CD14-positive monocyte (primary cell): ENCODE data around the gene USP15. TPM values are rescaled to one million over a fixed set of nuclear protein-coding genes. Genes with fewer than 3 reads are reported as not detected.
"Not testable (repeated sequence)": the region's sequence is repeated elsewhere in the genome, so short reads cannot be mapped to it uniquely, and the experiment has no call there.

ENCODE experiments used
- DNase-seq, 3 donors: peaks; one replicate each; pipeline ENCODE4 v3.0.0-alpha.2; 2011 to 2022
- H2AFZ ChIP-seq: 2 replicates; pipeline ENCODE4 v1.6.0; 2012; ENCODE audit warnings: mild to moderate bottlenecking, low read depth, low read length, inconsistent platforms; ENCODE audit not compliant: insufficient read depth, poor library complexity, severe bottlenecking
- H3K27ac ChIP-seq, 2 donors: 1 replicate in 1 of 2; 2 replicates in 1 of 2; pipeline ENCODE4 v1.5.1; 2012 to 2013; ENCODE audit warnings: low read length in 2 of 2, control low read depth in 1 of 2, inconsistent platforms in 1 of 2, low read depth in 1 of 2, mild to moderate bottlenecking in 1 of 2
- H3K27me3 ChIP-seq, 2 donors: one replicate each; pipeline versions ENCODE4 v1.6.0 to v1.6.1; 2011 to 2013; ENCODE audit warnings: low read length in 2 of 2; ENCODE audit not compliant: control insufficient read depth in 2 of 2, insufficient read depth in 2 of 2
- H3K36me3 ChIP-seq, 2 donors: replicated peaks in 1 of 2; 1 replicate in 1 of 2; 2 replicates in 1 of 2; pipeline versions ENCODE4 v1.5.1 to v1.6.1; 2012 to 2013; ENCODE audit warnings: low read length in 2 of 2, control low read depth in 1 of 2, inconsistent platforms in 1 of 2, mild to moderate bottlenecking in 1 of 2; ENCODE audit not compliant: insufficient read depth in 2 of 2, control insufficient read depth in 1 of 2
- H3K4me1 ChIP-seq, 2 donors: 1 replicate in 1 of 2; 2 replicates in 1 of 2; pipeline versions ENCODE4 v1.5.1 to v1.6.1; 2012 to 2013; ENCODE audit warnings: low read length in 2 of 2, control low read depth in 1 of 2, inconsistent platforms in 1 of 2, mild to moderate bottlenecking in 1 of 2, moderate library complexity in 1 of 2; ENCODE audit not compliant: insufficient read depth in 2 of 2, control insufficient read depth in 1 of 2
- H3K4me2 ChIP-seq: replicated peaks from 2 replicates; pipeline ENCODE3; 2012; ENCODE audit warnings: low read length, moderate library complexity, mild to moderate bottlenecking; ENCODE audit not compliant: poor library complexity, severe bottlenecking; ENCODE audit errors: extremely low read depth
- H3K4me3 ChIP-seq, 3 experiments: fragments of 200-600 bp in 1 of 3; sonication (generic) in 1 of 3; replicated peaks in 1 of 3; 1 replicate in 2 of 3; 2 replicates in 1 of 3; pipeline ENCODE4 v1.5.1; 2011 to 2013; ENCODE audit warnings: low read length in 3 of 3, mild to moderate bottlenecking in 3 of 3, control low read depth in 2 of 3, low read depth in 2 of 3, inconsistent platforms in 1 of 3, moderate library complexity in 1 of 3
- H3K79me2 ChIP-seq: 2 replicates; pipeline ENCODE4 v1.6.0; 2012; ENCODE audit warnings: mild to moderate bottlenecking, control low read depth, inconsistent platforms, low read length, moderate library complexity; ENCODE audit not compliant: insufficient read depth
- H3K9ac ChIP-seq: 2 replicates; pipeline ENCODE4 v1.6.0; 2017; ENCODE audit warnings: low read length, mild to moderate bottlenecking; ENCODE audit not compliant: insufficient read depth, poor library complexity, severe bottlenecking
- H3K9me3 ChIP-seq, 2 donors: replicated peaks in 1 of 2; 1 replicate in 1 of 2; 2 replicates in 1 of 2; pipeline versions ENCODE4 v1.5.1 to v1.6.1; 2012 to 2013; ENCODE audit warnings: low read length in 2 of 2, control low read depth in 1 of 2; ENCODE audit not compliant: control insufficient read depth in 1 of 2, insufficient read depth in 1 of 2
- H4K20me1 ChIP-seq: 2 replicates; pipeline ENCODE4 v1.6.0; 2012; ENCODE audit warnings: mild to moderate bottlenecking, low read length, control low read depth, moderate library complexity; ENCODE audit not compliant: insufficient read depth
- H3K27ac Mint-ChIP-seq, 7 donors: one replicate each; pipeline ENCODE4 v1.8.0; 2020; ENCODE audit warnings: mild to moderate bottlenecking in 7 of 7, mixed read lengths in 7 of 7, moderate library complexity in 6 of 7, inconsistent platforms in 2 of 7
- H3K27me3 Mint-ChIP-seq, 3 donors: one replicate each; pipeline ENCODE4 v1.8.0; 2021 to 2022; ENCODE audit warnings: low read depth in 3 of 3, mild to moderate bottlenecking in 3 of 3, mixed read lengths in 3 of 3, moderate library complexity in 3 of 3, inconsistent platforms in 1 of 3
- H3K36me3 Mint-ChIP-seq, 2 donors: one replicate each; pipeline ENCODE4 v1.8.0; 2020; ENCODE audit warnings: mixed read lengths in 2 of 2, inconsistent platforms in 1 of 2, mild to moderate bottlenecking in 1 of 2
- H3K4me1 Mint-ChIP-seq: one replicate; pipeline ENCODE4 v1.8.0; 2020; ENCODE audit warnings: mild to moderate bottlenecking, mixed read lengths
- H3K4me3 Mint-ChIP-seq, 2 donors: one replicate each; pipeline ENCODE4 v1.8.0; 2020; ENCODE audit warnings: mild to moderate bottlenecking in 2 of 2, mixed read lengths in 2 of 2, moderate library complexity in 1 of 2
- H3K9me3 Mint-ChIP-seq, 7 donors: one replicate each; pipeline ENCODE4 v1.8.0; 2020 to 2022; ENCODE audit warnings: mixed read lengths in 7 of 7, mild to moderate bottlenecking in 6 of 7, moderate library complexity in 6 of 7, inconsistent platforms in 2 of 7
- WGBS: methylation state at CpG from one replicate; pipeline ENCODE4 v1.1.5; 2013; ENCODE audit warnings: missing lambda C conversion rate; ENCODE audit not compliant: insufficient coverage; 5-methylcytosine and 5-hydroxymethylcytosine counted together
- intact Hi-C, 2 donors: fragments of 100-400 bp; cut with micrococcal nuclease; formaldehyde crosslinking; loops; one replicate each; pipeline versions ENCODE4 v1.15.0 to v1.15.1; 2023
- polyA plus RNA-seq, 3 donors: library from polyadenylated mRNA; depleted of rRNA in 1 of 3; unstranded in 2 of 3; stranded (reverse) in 1 of 3; fragments of 300-500 nt in 2 of 3; fragments of >200 nt in 1 of 3; fragmentation: Illumina TruSeq in 2 of 3; gene quantifications; 1 replicate in 2 of 3; 2 replicates in 1 of 3; pipeline ENCODE4 v1.2.3, GENCODE V29; 2012 to 2021
- TF ChIP-seq, protein P1 (sequence below): fragments of 200-600 bp; IDR thresholded peaks from one replicate; pipeline ENCODE4 v1.8.0; 2022; ENCODE audit warnings: antibody characterized with exemption, mild to moderate bottlenecking

The USP15 gene
- polyA plus RNA-seq, 3 donors: 146 to 449 (median 180) TPM

DNA sequence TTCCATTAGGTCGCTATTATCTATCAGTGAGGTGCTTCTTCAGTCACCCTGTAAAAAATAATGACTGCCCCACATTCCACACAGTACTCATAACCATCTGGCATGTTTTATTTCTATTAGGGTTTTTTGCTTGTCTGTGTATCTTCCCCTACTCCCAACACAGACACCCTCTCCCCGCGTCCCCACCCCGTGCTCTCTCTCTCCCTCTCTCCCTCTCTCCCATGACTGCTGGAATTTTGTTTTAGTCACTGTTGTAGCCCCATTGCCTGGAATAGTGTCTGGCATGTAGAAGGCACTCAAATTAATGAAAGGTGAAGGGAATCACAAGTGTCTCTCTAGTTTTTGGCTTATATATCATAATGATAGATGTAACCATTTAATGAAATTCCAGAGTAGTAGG lies 103.3 kb downstream of the USP15 start:
- Histone ChIP-seq H3K4me1 (no peaks in the 10 kb centered on the region), H3K4me2 (no peak overlapping the region), H3K36me3 (peaks cover 40 to 69% of the 10 kb centered on the region in 2 donors), H3K79me2 (peaks cover 95% of the 10 kb centered on the region), H3K4me3 (no peak overlapping the region), H4K20me1 (peaks cover 96% of the 10 kb centered on the region), H2AFZ (no peak overlapping the region), H3K27me3 (no peaks in the 10 kb centered on the region), H3K27ac (no peak overlapping the region), H3K9ac (no peak overlapping the region), H3K9me3 (no peaks in the 10 kb centered on the region)
- H3K4me3 Mint-ChIP-seq: no peak overlapping the region
- TF ChIP-seq, protein P1, sequence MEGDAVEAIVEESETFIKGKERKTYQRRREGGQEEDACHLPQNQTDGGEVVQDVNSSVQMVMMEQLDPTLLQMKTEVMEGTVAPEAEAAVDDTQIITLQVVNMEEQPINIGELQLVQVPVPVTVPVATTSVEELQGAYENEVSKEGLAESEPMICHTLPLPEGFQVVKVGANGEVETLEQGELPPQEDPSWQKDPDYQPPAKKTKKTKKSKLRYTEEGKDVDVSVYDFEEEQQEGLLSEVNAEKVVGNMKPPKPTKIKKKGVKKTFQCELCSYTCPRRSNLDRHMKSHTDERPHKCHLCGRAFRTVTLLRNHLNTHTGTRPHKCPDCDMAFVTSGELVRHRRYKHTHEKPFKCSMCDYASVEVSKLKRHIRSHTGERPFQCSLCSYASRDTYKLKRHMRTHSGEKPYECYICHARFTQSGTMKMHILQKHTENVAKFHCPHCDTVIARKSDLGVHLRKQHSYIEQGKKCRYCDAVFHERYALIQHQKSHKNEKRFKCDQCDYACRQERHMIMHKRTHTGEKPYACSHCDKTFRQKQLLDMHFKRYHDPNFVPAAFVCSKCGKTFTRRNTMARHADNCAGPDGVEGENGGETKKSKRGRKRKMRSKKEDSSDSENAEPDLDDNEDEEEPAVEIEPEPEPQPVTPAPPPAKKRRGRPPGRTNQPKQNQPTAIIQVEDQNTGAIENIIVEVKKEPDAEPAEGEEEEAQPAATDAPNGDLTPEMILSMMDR: no peak
- peaks cover 0 to 4% (median 0%) of the 10 kb centered on the region in 7 donors for H3K9me3 Mint-ChIP-seq
- H3K27ac Mint-ChIP-seq: peak overlapping the region in 2 of 7 donors; percentile 16 to 27
- WGBS: no CpG with 5 or more reads among the region's 4 CpGs
- no peak for DNase-seq
- peaks cover 24% of the 10 kb centered on the region for H3K4me1 Mint-ChIP-seq
- no peaks in the 10 kb centered on the region for H3K27me3 Mint-ChIP-seq
- H3K36me3 Mint-ChIP-seq: peaks cover 60 to 62% of the 10 kb centered on the region in 2 donors
- intact Hi-C loops: no loop called here

DNA sequence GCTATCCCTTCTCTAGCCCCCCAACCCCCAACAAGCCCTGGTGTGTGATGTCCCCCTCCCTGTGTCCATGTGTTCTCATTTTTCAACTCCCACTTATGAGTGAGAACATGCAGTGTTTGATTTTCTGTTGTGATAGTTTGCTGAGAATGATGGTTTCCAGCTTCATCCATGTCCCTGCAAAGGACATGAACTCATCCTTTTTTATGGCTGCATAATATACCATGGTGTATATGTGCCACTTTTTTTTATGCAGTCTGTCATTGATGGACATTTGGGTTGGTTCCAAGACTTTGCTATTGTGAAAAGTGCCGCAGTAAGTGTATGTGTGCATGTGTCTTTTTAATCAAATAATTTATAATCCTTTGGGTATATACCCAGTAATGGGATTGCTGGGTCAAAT lies 104.5 kb downstream of the USP15 start:
- H3K4me3 Mint-ChIP-seq, H2AFZ ChIP-seq, intact Hi-C loops, H3K9me3 Mint-ChIP-seq, DNase-seq, H3K27me3 Mint-ChIP-seq, H3K9ac ChIP-seq, H3K9me3 ChIP-seq, H3K4me1 ChIP-seq, H3K27ac ChIP-seq, H3K4me2 ChIP-seq, H3K27me3 ChIP-seq, H3K4me3 ChIP-seq: not testable (repeated sequence)
- Histone ChIP-seq H4K20me1 (peaks cover 96% of the 10 kb centered on the region), H3K36me3 (peaks cover 38 to 65% of the 10 kb centered on the region in 2 donors), H3K79me2 (peaks cover 95% of the 10 kb centered on the region)
- peaks cover 60 to 61% of the 10 kb centered on the region in 2 donors for H3K36me3 Mint-ChIP-seq
- peak overlapping the region in 1 of 7 donors; percentile 57 for H3K27ac Mint-ChIP-seq
- peaks cover 24% of the 10 kb centered on the region for H3K4me1 Mint-ChIP-seq
- no CpG with 5 or more reads among the region's 1 CpG for WGBS

DNA sequence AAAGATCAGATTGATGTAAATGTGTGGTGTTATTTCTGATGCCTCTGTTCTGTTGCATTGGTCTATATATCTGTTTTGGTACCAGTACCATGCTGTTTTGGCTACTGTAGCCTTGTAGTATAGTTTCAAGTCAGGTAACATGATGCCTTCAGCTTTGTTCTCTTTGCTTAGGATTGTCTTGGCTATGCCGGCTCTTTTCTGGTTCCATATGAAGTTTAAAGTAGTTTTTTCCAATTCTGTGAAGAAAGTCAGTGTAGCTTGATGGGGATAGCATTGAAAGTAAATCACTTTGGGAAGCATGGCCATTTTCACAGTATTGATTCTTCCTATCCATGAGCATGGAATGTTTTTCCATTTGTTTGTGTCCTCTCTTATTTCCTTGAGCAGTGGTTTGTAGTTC lies 105.6 kb downstream of the USP15 start:
- intact Hi-C loops, H2AFZ ChIP-seq, H3K9me3 ChIP-seq, H3K4me2 ChIP-seq, H3K4me3 Mint-ChIP-seq, H3K27me3 Mint-ChIP-seq, H3K27ac ChIP-seq, H3K9me3 Mint-ChIP-seq, H3K4me3 ChIP-seq, H3K27me3 ChIP-seq, DNase-seq, H3K4me1 ChIP-seq, H3K9ac ChIP-seq: not testable (repeated sequence)
- peaks cover 25% of the 10 kb centered on the region for H3K4me1 Mint-ChIP-seq
- peak overlapping the region in 2 of 7 donors; percentile 38 to 69 for H3K27ac Mint-ChIP-seq
- peaks cover 97% of the 10 kb centered on the region for H4K20me1 ChIP-seq
- H3K79me2 ChIP-seq: peaks cover 98% of the 10 kb centered on the region
- peaks cover 69 to 71% of the 10 kb centered on the region in 2 donors for H3K36me3 Mint-ChIP-seq
- no CpG with 5 or more reads among the region's 1 CpG for WGBS
- peaks cover 38 to 68% of the 10 kb centered on the region in 2 donors for H3K36me3 ChIP-seq

DNA sequence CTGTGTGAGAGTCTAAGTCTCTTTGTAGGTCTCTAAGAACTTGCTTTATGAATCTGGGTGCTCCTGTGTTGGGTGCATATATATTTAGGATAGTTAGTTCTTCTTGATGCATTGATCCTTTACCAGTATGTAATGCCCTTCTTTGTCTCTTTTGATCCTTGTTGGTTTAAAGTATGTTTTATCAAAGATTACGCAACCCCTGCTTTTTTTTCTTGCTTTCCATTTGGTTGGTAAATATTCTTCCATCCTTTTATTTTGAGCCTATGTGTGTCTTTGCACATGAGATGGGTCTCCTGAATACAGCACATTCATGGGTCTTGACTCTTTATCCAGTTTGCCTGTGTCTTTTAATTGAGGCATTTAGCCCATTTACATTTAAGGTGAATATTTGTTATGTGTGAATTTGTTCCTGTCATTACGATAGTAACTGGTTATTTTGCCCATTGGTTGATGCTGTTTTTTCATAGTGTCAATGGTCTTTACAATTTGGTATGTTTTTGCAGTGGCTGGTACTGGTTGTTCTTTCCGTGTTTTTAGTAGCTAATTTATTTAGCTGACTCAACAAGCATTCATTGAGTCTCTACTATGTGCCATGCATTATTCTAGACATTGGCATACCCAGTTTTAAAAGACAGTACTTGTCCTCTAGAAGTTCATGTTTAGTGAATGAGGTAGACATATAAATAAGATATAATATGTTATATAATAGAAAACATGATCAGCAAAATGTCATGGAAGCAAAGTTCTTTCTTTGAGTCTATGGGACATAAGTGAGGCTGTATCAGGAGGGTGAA lies 108.4 kb downstream of the USP15 start:
- peaks cover 97% of the 10 kb centered on the region for H4K20me1 ChIP-seq
- H3K27me3 Mint-ChIP-seq, H3K4me3 Mint-ChIP-seq, H3K9me3 Mint-ChIP-seq, H3K9ac ChIP-seq, H3K4me3 ChIP-seq, H3K4me1 ChIP-seq, H3K9me3 ChIP-seq, H3K27ac ChIP-seq, intact Hi-C loops, H2AFZ ChIP-seq, DNase-seq, H3K27me3 ChIP-seq, H3K4me2 ChIP-seq: not testable (repeated sequence)
- H3K36me3 ChIP-seq: peaks cover 28 to 61% of the 10 kb centered on the region in 2 donors
- WGBS: 100% methylated on average over 1 of the region's 3 CpGs
- peaks cover 96% of the 10 kb centered on the region for H3K79me2 ChIP-seq
- Mint-ChIP-seq H3K27ac (peak overlapping the region in 1 of 7 donors; percentile 52), H3K36me3 (peaks cover 61 to 71% of the 10 kb centered on the region in 2 donors), H3K4me1 (peaks cover 29% of the 10 kb centered on the region)
